Activated B cell treated with CpG ODN at 0.5 μM for 24 hours (primary cell): ENCODE data around the gene MORN1. TPM values are rescaled to one million over a fixed set of nuclear protein-coding genes. Genes with fewer than 3 reads are reported as not detected.

Source experiments
- ATAC-seq: fragments of 200-7000 bp; cut with Tn5 transposase; one replicate; pipeline ENCODE4 v1.10.0; 2021; ENCODE audit warnings: low read depth, mild to moderate bottlenecking, moderate library complexity
- CTCF ChIA-PET: fragments of 350-600 bp; sonication (Branson Sonifier 250); formaldehyde crosslinking; loops from one replicate; lab custom pipeline; 2021; ENCODE audit warnings: antibody characterized with exemption; lab: Charles Lee
- POLR2A ChIA-PET: fragments of 350-600 bp; sonication (Branson Sonifier 250); formaldehyde crosslinking; loops from one replicate; lab custom pipeline; 2021; ENCODE audit warnings: antibody characterized with exemption; lab: Charles Lee
- DNase-seq: peaks from one replicate; pipeline ENCODE4 v3.0.0; 2022
- H3K27ac Mint-ChIP-seq: one replicate; pipeline ENCODE4 v1.8.0; 2020; ENCODE audit warnings: mixed read lengths
- H3K27me3 Mint-ChIP-seq: one replicate; pipeline ENCODE4 v1.8.0; 2021; ENCODE audit warnings: mixed read lengths
- H3K36me3 Mint-ChIP-seq: one replicate; pipeline ENCODE4 v1.8.0; 2021; ENCODE audit warnings: low read depth, mixed read lengths
- H3K4me1 Mint-ChIP-seq: one replicate; pipeline ENCODE4 v1.8.0; 2021; ENCODE audit warnings: mixed read lengths
- H3K4me3 Mint-ChIP-seq: one replicate; pipeline ENCODE4 v1.8.0; 2020; ENCODE audit warnings: mild to moderate bottlenecking, mixed read lengths
- H3K9me3 Mint-ChIP-seq: one replicate; pipeline ENCODE4 v1.8.0; 2020; ENCODE audit warnings: mixed read lengths
- CTCF ChIP-seq: fragments of 200-600 bp; IDR thresholded peaks from one replicate; pipeline ENCODE4 v1.8.0; 2022; ENCODE audit warnings: antibody characterized with exemption, mild to moderate bottlenecking
- intact Hi-C: fragments of 100-400 bp; cut with micrococcal nuclease; formaldehyde crosslinking; loops from one replicate; pipeline ENCODE4 v1.15.1; 2024
- total RNA-seq: library from RNA; stranded (reverse); gene quantifications from 2 replicates; pipeline ENCODE4 v1.2.3, GENCODE V29; 2022

MORN1 gene
- total RNA-seq, 1 donor from 2014 or later: 17.8 TPM

DNA sequence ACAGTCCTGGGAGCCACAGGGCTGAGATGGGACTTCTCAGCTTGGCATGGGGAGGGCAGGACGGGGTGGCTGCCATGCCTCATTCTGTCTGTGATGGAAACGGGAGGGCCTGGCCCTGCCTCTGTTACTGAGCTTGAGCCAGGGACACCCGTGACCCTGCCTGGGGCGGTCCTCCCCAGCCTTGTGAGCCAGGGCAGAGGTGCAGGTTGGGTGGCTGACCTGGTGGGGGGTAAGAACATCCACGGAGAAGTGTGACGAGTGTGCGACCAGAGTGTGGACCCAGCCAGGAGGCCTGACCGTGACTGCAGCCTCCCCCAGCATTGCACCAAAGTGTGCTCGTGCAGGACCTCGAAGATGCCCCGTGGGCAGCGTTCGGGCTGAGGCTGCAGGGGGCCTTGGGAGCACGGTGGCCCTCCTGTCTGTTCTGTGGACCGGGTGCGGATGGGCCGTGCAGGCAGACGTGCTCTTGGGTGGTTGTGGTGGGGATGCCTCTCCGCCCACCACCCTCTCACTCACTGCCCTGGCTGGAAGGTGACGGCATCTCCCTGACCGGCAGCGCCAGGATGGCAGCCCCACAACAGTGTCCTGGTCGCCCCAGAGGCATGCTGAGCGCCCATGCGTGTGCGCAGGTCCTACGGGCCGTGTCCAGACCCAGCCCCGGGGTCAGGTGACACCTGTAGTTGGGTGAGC is 117.8 kb downstream of the MORN1 start:
- POLR2A ChIA-PET: no interaction called here
- TF ChIP-seq CTCF: no peak
- Mint-ChIP-seq H3K9me3 (no peaks in the 10 kb centered on the region), H3K27ac (peak overlapping the region; percentile 35), H3K4me1 (peaks cover 69% of the 10 kb centered on the region), H3K36me3 (peaks cover 7% of the 10 kb centered on the region), H3K4me3 (no peak overlapping the region), H3K27me3 (no peaks in the 10 kb centered on the region)
- ATAC-seq: no peak
- intact Hi-C loops: no loop called here
- CTCF ChIA-PET: no interaction called here
- DNase-seq: no peak

DNA sequence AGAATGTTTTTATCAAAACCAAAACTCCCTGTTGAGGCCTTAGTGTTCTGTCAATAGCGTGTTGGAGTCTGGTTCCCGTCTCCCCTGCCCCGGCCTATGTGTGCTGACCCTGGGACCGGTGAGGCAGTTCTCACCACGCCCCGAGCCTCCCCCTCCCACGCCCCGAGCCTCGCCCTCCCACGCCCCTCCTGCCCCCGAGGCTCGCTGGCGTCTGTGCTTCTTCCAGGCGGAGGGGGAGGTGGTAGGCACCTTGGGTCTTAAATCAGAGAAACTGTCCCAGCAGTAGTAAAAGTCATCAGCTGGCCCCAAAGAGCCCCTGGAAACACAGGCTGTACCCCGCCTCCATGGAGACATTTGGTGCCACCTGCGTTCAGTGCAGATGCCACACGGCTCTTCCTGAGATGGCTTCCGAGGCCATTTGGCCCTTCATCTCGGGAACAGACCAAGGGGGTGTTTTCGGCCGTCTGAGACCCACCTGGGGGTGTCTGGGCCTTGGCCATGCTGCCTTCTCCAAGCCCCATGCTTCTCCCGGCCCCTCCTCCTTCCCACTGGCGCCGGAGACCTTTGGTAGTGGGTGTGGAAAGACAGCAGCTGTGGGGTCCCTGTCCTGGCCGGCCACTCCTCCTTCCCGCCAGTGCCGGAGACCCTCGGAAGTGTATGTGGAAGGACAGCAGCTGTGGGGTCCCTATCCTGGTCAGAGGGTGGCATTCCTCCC is 118.5 kb downstream of the MORN1 start:
- H3K4me3 Mint-ChIP-seq: no peak overlapping the region
- peaks cover 7% of the 10 kb centered on the region for H3K36me3 Mint-ChIP-seq
- no peak for ATAC-seq
- CTCF ChIA-PET: no interaction called here
- no peak overlapping the region for H3K27ac Mint-ChIP-seq
- peaks cover 64% of the 10 kb centered on the region for H3K4me1 Mint-ChIP-seq
- no peak for TF ChIP-seq CTCF
- no peak for DNase-seq
- H3K27me3 Mint-ChIP-seq: no peaks in the 10 kb centered on the region
- POLR2A ChIA-PET: interaction anchor here (1.1 kb wide), 1 partner anchor 29 kb away, joined by 4 read pairs; no protein-coding TSS in a partner anchor
- intact Hi-C loops: no loop called here
- H3K9me3 Mint-ChIP-seq: no peaks in the 10 kb centered on the region

DNA sequence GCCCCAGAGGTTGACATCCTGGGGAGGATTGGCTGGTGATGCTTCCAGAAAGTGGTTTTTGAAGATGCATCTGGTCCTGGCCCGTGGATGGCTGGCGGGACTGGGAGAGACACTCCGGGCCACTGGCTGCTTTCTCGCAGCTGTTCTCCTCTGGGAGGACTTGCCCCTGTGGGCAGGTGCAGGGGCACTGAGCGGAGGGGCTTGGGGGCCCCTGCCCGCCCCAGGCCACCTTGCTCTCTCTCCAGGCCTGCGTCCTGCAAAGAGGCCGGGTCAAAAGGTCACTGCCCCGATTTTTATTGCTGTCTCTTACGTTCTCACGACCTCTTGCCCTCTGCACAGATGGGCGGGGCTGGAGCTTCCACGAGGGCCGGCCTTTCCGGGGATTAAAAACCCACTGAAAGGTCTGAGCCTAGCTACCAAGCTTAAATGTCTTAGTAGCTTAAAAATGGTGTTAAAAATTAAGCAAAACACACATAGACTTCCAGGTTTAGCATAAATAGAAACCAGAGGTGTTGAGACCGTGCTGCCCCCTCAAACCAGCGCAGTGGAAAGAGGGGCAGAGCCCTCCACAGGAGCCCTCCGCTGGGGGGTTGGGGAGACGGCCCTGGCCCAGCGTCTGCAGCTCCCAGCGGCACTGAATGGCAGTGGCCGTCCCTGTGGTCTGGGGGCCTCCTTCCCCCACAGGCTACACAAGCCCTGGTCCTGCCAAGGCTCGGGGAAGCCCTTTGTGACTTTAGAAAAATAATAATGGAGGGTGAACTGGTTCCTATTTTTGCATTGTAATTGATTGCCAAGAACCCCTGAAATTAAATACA is 119.3 kb downstream of the MORN1 start:
- DNase-seq (no peak), ATAC-seq (no peak)
- ChIA-PET CTCF (no interaction called here), POLR2A (interaction anchor here (0.5 to 1.1 kb wide), 2 partner anchors 28 to 29 kb away, joined by 3 to 4 read pairs; no protein-coding TSS in a partner anchor)
- Mint-ChIP-seq H3K4me1 (peaks cover 58% of the 10 kb centered on the region), H3K9me3 (no peaks in the 10 kb centered on the region), H3K27ac (no peak overlapping the region), H3K4me3 (no peak overlapping the region), H3K36me3 (no peaks in the 10 kb centered on the region), H3K27me3 (no peaks in the 10 kb centered on the region)
- intact Hi-C loops: no loop called here
- TF ChIP-seq CTCF: no peak

Other genes starting within 250 kb of the MORN1 start
- gene FAAP20, start 196.8 kb downstream of the MORN1 start, total RNA-seq: 73.7 and 83.9 TPM in 2 replicates
- gene SKI, start 163.2 kb downstream of the MORN1 start, total RNA-seq: 37.2 and 37.6 TPM in 2 replicates
- gene RER1, start 287 bp upstream of the MORN1 start, total RNA-seq: 102 and 105 TPM in 2 replicates
- gene PEX10, start 21.0 kb upstream of the MORN1 start, total RNA-seq: 17.4 and 18.9 TPM in 2 replicates
- 6.0 and 6.1 TPM in 2 replicates for gene PLCH2, start 84.7 kb upstream of the MORN1 start, total RNA-seq
- gene PANK4, start 135.0 kb upstream of the MORN1 start, total RNA-seq: 43.1 and 54.0 TPM in 2 replicates
- not detected in 2 replicates for gene HES5, start 138.7 kb upstream of the MORN1 start, total RNA-seq
- 140 and 148 TPM in 2 replicates for gene TNFRSF14, start 164.8 kb upstream of the MORN1 start, total RNA-seq
- 12.6 and 13.5 TPM in 2 replicates for gene PRXL2B, start 195.2 kb upstream of the MORN1 start, total RNA-seq
- gene MMEL1, start 241.5 kb upstream of the MORN1 start, total RNA-seq: not detected in 2 replicates